Measurements from ENCODE around the gene SOWAHD.

DNA sequence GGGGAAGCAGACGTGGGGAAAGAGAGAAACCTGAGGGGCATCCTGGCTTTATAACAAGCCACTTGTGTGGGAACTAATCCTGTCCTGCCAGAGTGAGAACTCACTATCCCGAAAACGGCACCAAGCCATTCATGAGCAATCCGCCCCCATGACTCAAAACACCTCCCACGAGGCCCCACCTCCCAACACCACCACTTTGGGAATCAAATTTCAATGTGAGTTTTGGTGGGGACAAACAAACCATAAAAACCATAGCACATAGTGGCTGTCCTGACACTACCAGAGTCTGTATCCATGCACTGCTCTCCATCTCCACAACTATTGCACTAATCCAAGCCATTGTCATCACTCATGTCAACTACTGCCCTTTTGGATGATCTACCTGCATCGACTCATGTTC, 36.9 kb upstream of the SOWAHD start:
- TF ChIP-seq CTCF (IDR thresholded peaks at IDR 0.05): no peak
- no peak for TF ChIP-seq POLR2A (IDR thresholded peaks at IDR 0.05)
- TF ChIP-seq POLR2AphosphoS5 (IDR thresholded peaks at IDR 0.05): no peak
